GM21529 (cell line): ENCODE results near the gene GLB1L2.

Experiments
- ATAC-seq: cut with Tn5 transposase; IDR thresholded peaks from one replicate; pipeline ENCODE4 v1.9.1; 2021; ENCODE audit not compliant: unreplicated experiment

GLB1L2 gene

DNA sequence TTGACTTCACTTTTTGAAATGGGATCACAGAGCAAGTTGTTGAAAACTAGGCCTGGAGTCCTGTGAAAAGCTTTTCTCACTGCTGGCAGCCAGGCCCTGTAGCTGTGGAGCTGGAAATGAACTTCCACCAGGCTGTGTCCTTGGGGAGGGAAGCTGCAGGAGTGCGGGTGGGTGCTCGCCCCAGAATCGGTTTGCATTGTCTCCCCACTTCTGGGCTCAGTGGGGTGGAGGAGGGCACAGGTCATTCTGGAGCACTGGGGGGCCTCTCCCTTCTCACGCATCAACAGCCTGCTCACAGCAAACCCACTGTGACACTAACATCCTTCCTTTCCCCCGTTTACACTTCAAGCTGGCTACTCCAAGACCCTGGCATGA, 15.2 kb downstream of the GLB1L2 start:
- no peak for ATAC-seq

DNA sequence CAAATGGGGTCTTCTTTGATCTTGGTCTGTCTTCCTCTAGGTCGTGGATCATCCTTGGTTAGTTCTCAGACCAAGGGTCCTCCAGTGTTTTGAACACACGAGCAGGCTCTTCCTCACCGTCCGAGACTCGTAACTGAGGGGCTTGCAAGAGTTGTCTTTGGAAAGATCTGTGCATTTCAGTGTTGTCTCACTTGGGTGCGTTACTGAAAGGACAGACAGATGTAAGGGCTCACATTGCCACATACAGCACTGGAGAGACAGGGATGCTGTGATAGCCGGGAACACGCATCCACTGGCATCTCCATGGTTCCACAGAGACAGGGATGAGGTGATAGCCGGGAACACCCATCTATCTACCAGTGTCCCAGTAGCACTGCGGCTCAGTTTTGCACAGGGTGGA, 15.7 kb downstream of the GLB1L2 start:
- ATAC-seq: no peak

DNA sequence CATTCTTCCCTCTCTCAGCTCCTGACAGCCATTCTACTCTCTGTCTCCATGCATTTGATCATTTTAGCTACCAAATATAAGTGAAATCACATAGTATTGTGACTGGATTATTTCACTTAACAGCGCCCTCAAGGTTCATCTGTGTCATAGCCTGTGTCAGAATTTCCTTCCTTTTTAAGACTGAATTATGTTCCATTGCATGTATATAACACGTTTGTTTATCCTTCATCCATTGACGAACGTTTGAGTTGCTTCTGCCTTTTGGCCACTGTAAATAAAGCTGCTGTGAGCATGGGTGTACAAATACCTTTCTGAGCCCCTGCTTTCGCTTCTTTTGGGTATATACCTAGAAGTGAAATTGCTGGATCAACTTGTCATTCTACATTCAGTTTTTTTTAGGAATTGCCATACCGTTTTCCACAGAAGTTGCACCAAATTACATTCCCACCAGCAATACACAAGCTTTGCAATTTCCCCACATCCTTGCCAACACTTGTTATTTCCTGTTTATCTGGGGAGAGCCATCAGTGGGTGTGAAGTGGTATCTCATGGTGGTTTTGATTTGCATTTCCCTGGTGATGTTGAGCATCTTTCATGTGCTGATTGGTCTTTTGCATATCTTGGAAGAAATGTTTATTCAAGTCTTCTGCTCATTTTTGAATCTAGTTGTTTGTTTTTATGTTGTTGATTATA, 17.5 kb downstream of the GLB1L2 start:
- peak; percentile 47 for ATAC-seq

DNA sequence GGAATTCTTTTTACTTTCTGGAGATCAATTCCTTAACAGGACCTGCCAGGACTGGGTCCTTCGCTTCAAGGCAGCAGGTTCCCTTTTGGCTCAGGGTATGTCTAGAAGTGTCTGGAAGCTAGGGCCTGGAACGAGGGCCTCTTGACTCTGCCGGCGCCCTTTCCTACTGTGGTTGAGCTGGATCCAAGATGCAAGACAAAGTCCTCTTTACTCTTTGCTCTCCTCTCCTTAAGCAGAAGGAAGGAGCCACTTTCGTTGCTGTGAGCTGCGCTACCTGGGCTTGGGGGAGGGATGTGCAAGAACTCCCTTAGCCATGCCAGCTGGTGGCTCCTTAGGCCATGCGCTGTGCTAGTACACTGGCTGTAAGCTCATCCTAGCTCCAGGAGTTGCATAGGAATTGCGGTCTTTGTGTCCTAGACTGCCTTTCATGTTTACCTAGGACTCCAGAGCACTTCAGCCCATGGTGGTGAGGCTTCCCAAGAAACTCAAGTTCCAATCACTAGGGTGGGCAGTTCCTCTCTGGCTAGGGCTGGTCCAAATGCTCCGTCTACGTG, 18.1 kb downstream of the GLB1L2 start:
- ATAC-seq: peak; percentile 1

DNA sequence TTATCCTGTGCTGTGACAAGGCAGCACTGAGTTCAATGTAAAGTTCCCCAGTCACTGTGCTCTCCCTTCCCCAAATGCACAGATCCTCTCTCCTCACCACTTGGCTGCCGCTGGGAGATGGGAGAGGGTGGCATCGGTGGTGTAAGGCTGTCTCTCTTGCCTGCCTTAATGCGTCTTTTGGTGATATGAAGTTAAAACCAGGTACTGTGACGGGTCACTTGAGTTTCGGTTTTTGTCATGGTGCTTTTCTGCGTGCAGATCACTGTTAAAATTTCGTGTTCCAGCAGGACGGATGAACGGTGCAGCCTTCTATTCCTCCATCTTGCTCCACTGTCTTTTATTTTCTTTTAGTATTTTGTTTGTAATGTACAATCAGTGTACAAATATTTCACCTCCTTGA, 18.6 kb downstream of the GLB1L2 start:
- peak; percentile 78 for ATAC-seq

DNA sequence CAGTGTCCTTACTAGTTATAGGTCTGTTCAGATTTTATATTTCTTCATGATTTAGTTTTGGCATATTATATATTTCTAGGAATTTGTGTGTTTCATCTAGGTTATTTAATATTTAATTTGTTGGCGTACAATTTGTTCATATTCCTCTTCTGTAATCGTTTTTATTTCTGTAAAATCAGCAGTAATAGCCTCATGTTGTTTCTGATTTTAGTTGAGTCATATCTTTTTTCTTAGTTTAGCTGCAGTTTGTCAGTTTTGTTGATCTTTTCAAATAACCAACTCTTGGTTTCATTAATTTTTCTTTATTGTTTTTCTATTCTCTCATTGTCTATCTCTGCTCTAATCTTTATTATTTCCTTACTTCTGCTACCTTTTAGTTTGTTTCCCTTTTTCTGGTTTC, 20.3 kb downstream of the GLB1L2 start:
- ATAC-seq: no peak

DNA sequence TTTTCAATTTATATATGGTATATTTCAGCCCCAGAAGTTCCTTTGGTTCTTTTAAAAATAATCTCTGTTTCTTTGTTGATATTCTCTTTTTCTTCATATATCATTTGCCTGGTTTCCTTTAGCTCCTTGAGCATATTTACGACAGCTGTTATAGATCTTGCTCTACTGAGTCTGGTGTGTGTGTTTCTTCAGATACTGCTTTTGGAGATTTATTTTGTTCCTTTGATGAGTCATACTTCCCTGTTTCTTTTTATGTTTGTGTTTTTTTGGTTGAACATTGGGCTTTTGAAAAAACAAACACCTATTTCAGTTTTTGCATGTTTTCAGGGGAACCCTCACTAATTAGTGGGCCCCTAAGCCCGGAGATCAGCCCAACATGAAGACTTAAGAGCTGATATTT, 23.3 kb downstream of the GLB1L2 start:
- no peak for ATAC-seq

DNA sequence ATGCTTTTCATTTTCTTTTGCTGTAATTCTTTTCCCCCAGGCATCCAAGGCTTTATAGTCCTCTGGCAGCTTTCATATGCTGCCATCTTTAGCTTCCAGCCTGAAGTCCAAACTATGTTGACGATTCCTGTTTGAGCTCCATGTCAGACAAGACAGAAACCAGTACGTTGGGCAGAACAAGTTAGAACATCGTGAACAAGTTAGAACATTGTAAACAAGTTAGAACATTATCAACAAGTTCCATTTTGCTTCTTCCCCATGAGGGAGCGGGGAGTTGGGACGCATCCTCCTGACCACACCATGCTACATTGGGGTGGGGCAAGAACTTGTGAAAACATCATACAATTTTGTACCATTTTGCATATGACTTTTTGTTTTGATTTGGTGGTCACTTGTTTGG, 23.9 kb downstream of the GLB1L2 start:
- no peak for ATAC-seq

DNA sequence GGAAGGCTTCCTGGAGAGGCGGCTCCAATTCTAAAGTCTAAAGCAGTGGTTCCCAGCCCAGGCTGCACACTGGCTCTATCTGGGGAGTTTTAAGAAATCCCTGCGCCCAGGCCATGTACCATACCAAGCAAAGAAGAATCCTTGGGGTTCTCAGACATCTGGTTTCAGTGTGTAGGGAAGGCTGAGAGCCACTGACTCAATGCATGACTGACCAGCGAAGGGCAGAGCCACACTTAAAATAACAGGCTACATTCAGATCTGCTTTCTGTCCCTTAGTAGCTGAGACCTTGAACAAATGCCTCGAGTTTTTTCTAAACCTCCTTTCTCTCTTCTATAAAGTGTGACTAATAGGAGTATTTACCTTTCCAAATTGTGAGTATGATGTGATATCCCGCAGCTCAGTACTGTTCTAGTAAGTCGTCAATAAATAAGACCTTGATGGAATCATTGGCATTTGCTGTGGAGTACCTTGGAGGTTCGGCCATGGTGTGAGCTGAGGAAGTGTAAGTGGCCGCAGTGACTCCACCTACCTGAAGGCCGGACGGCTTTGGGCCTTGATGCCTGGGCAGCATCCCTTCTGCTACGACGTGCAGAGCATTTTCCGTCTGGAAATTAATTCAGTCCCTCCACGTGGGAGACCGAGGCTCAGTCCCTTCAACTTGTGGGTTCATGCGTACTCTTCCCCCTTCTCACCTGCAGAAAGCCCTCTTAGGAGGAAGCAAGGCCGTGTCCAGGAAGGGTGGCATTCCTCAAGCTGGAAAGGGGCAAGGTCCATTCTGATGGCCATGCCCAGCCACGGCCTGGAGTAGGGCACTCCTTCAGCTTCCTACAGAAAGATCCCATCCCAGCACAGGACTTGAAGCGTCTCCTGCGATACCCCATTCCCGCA, 25.1 kb downstream of the GLB1L2 start:
- ATAC-seq: no peak

DNA sequence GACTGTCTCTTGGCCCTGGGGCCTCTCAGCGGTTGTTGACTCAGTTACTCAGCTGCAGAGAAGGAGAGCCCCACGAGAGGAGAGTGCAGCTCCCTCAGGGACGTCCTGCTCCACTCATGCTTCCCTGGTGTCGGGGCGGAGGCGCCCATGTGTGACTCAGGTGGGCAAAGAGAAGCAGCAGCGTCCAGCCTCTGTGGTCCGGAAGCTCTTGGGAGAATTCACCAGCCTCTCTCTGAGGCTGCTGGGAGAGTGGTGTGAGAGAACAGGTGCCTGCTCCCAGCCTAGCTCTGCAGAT, 25.7 kb downstream of the GLB1L2 start:
- ATAC-seq: no peak

DNA sequence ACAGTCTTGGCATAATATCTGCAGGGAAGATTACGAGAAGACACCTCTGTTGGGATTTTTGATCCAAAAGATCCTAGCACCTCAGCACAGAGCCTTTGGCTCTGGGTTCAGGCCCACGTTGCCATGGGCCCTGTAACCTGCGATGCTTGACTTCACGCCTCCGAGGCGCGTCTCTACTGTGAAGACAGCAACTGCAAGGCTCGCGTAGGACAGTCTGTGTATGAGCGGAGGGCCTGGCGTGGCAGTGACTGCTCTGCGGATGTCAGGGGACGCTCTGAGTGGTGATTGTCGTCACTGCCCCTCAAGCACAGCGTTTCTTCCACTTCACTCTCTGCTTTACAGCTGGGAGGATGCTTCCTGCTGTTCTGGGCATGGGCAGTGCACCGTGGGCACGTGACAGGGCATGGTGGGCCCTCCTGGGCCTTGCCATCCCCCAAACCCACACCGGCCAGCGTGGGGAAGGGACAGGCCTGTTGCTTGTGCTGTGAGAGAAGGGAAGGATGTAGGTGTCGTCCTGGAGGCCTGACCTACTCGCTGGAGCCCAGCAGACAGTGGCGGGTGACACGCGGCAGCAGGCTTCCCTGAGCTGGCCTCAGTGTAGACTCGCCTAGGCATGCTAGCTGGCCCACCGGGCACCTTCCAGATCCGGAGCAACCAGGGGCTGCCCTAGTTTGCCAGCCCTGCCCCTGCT, 26.5 kb downstream of the GLB1L2 start:
- no peak for ATAC-seq

DNA sequence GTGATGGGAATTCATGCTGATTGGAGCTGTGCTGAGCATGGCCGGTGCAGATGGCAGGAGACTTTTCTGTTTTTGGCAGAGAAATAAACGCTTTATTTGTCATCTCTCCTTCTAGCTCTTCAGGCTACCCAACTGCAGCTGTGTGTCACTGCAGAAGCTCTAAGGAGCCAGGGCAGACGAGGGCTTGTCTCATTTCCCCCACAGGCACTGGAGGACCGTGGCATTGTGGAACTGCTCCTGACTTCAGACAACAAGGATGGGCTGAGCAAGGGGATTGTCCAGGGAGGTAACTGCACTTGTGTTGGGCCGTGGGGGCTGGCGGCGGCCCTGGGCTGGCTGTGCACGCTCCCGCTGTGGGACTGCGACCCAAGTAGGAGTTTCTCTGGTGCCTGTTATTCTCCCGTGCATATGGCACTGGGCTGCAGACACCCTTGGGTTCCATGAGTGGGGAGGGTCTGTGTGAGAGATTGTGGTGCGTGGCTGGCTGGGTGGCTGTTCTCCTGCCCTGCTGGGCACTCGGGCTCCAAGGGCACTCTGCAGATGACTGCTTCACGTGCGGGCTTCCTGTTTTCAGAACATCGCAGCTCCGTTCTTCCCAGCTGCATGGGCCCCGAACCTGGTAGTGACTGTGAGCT, 27.2 kb downstream of the GLB1L2 start:
- ATAC-seq: no peak

DNA sequence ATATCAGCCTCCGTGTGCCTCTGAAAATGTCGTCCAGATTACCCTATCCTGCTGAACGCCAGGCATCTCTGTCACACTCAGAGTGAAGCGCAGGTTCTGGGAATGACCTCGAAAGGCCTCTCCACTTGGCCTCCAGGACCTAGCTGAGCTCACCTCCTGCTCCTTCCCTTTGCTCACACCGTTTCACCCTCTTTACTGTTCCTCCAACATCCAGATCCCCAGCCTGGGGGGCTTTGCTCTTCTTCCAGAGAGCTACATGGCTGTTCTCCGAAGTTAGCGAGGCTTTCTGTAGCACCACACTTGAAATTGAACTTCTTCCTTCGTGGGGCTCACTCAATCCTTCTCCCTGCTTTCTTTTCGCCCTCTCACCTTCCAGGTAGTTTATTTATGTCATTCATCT, 27.9 kb downstream of the GLB1L2 start:
- ATAC-seq: no peak

DNA sequence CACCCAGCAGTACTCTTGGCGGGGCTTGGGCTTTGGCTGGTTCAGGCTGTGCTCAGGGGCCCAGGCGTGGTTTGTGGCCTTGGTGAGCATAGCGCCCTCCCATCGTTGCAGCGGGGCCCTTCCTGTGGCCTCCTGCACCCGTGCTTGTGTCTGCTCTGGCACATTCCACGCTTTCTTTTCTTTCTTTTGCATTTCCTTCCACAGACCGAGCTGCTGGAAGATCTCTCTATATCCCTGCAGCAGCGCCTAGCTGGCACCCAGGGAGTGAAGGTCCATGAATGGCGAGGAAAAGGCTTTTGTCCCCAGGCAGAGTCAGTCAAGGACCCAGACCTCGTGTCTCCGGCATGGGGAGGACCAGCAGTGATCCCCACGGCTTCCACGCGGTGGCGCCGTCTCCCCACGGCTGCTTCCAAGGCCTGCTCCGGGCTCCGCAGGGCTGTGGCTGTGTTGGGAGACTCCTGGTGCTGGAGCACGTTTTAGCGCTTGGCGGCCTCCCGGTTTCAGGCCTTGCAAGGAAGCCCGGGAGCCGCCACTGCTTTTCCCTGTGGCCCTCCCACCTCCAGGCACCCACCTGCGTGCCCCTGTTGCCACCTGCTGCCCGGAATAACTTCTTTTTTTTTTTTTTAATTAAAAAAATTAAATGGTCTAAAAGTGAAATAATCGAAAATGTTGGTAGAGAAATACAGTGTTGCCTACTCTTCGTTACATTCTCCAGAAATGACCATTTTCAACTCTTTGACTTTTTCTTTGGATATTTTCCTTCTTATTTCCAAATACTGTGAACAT, 28.5 kb downstream of the GLB1L2 start:
- ATAC-seq: peak; percentile 92

DNA sequence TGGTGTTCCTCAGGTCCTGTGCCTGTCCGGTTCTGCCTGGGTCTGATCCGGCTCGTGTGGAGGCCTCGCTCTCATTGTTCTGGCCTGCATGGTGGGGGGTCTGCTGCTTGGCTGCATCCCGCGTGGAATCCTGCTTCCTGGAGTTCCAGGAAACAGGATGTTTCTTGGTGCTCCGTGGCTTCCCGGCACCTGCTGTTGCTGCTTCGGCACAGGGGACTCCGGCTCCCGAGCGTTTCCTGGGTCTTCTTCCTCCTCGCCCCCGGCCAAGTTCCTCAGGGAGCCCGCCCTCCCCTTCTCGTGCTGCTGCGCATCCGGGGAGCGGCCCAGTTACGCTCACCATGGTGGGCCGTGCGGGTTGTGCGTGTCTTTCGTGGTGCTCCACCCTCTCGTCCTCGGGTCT, 29.9 kb downstream of the GLB1L2 start:
- no peak for ATAC-seq

DNA sequence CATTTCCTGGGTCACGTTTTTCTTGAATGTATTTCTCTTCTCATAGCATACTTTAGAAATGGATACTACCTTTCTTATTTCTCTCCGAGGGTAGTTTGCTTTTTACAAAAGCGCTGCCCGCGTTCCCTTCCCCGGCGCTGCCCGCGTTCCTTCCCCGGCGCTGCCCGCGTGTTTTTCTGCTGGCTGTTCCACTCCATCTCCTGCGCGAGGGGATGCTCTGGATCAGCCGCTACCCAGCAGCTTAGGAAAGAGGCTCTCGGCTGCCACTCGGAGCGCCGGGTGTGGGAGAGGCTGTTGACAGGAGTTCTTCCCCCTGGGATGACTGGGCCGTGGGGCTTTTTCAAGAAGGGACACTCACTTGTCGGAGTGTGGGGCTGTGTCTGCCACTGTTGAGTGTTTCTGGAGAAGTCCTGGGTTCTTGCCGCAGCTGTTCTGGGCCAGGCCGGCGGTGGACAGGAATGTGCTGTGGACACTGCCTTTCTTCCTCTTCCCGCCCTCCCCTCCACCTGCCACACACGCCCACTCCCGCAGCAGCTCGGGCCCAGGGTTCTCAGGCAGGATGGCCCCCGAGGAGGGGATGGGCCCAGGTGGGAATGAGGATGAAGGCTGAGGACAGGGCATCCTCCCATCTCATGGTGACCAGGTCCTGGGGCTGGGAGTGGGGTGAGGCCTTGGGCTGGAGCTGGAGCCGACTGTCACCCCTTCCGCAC, 30.6 kb downstream of the GLB1L2 start:
- ATAC-seq: no peak

DNA sequence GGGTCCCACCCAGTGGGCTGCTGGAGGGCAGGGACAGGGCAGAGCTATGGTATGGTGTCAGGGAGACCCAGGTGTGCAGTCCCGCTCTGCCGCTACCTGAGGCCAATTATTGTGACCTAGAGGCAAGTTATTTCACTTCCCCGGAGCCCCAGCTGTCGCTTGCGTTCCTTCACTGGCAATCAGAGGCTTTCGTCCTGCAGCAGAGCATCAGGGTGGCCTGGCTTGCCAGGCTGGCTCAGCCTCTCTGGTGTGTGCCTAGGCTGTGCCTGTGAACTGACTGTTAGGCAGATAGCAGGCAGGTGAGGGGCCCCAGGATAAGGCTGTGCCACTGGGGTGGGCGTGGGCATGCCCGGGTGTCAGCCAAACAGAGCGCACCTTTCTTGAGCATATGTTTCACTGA, 31.4 kb downstream of the GLB1L2 start:
- no peak for ATAC-seq

DNA sequence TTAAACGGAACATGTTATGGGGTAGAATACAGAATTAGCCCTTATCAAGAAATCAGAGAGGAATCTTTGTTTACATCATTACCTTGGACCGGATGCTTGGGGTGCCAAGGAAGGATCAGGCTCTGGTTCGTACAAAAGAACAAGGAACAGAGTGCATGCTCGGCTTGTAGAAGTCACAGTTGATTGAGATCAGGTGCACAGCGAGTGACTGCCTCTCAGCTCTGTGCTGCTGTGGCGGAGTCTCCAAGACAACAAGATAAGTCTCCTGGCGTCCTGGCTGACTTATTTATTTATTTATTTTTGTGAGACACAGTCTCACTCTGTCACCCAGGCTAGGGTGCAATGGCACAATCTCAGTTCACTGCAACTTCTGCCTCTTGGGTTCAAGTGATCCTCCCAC, 31.8 kb downstream of the GLB1L2 start:
- no peak for ATAC-seq

DNA sequence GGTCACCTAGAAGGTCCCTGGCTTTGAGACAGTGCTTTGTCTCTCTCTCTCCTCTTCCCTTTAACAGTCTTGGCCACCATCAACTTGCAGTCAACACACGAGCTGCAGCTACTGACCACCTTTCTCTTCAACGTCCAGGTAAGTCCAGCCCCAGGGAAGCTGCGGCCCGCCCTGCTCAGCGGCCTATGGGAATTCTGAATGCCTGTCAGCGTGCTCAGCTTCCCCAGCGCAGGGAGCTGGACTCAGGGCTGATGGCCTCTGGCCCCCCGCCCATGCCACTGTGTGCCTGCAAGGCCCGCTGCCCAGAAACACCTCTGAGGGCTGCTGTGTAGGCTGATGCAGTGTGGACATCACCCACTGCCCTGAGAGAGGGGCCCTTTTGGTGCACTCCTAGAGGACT, 32.5 kb downstream of the GLB1L2 start:
- ATAC-seq: no peak
